ENCODE results near the gene C16orf54. TPM values are rescaled to one million over a fixed set of nuclear protein-coding genes. Genes with fewer than 3 reads are reported as not detected.

C16orf54 gene
- total and polyA plus RNA-seq, 2 experiments from 2014 or later: 3.2 TPM; not detected in 1

- ATAC-seq (no peak; the same call in 2 of the 3 replicates), DNase-seq (ENCODE audit: low spot score) (no peak)
- Histone ChIP-seq H3K27ac (ENCODE audit: low read depth) (no peak overlapping the region), H3K79me2 (replicated peaks; ENCODE audit: insufficient read depth) (no peaks in the 10 kb centered on the region), H3K4me3 (no peak overlapping the region), H3K9me2 (ENCODE audit: insufficient read depth) (no peaks in the 10 kb centered on the region), H4K20me1 (replicated peaks; ENCODE audit: insufficient read depth) (no peaks in the 10 kb centered on the region; the same call in 1 of the 2 replicates), H3K4me1 (ENCODE audit: insufficient read depth) (no peaks in the 10 kb centered on the region), H3K36me3 (ENCODE audit: insufficient read depth) (no peaks in the 10 kb centered on the region), H3F3A (replicated peaks; ENCODE audit: low read depth) (no peaks in the 10 kb centered on the region), H2AFZ (peak overlapping the region; percentile 76), H3K4me2 (no peak overlapping the region), H3K27me3 (ENCODE audit: insufficient read depth) (no peaks in the 10 kb centered on the region)
- Mint-ChIP-seq H3K27ac (no peak overlapping the region), H3K4me3 (no peak overlapping the region), H3K4me1 (peaks cover 10% of the 10 kb centered on the region), H3K36me3 (ENCODE audit: low read depth) (no peaks in the 10 kb centered on the region), H3K9me3 (no peaks in the 10 kb centered on the region), H3K27me3 (ENCODE audit: insufficient read depth, low read depth, poor library complexity) (peaks cover 5% of the 10 kb centered on the region)
- TF ChIP-seq JUNB (IDR thresholded peaks at IDR 0.05; ENCODE audit: unreplicated experiment) (no peak), CREB1 (CRISPR knock-in tag; IDR thresholded peaks at IDR 0.05; ENCODE audit: low read depth) (no peak), ETS1 (IDR thresholded peaks at IDR 0.05) (no peak), CTCF (conservative IDR thresholded peaks at IDR 0.05; ENCODE audit: low read depth in 2 of 2) (no peak), POLR2AphosphoS5 (IDR thresholded peaks at IDR 0.05; ENCODE audit: low read depth) (no peak), ZNF114 (CRISPR knock-in tag; IDR thresholded peaks at IDR 0.05) (no peak), REST (IDR thresholded peaks at IDR 0.05; ENCODE audit: unreplicated experiment) (no peak), EZH2 (IDR thresholded peaks at IDR 0.05; ENCODE audit: low read depth, unreplicated experiment) (no peak)
Measured at GRCh38 chr16:29760567-29761279, 14.9 kb upstream of the C16orf54 start.

Data from GM23338 (cell line).